DND-41 (cell line): ENCODE data around the gene TJP3.

Experiments used
- CTCF ChIP-seq: IDR thresholded peaks from 2 replicates; pipeline ENCODE4 v1.5.1; 2012; ENCODE audit warnings: borderline replicate concordance, low read length, moderate library complexity, mild to moderate bottlenecking; ENCODE audit not compliant: poor library complexity, severe bottlenecking; ENCODE audit errors: extremely low read depth
- EZH2 ChIP-seq: IDR thresholded peaks from 3 replicates; pipeline ENCODE4 v1.6.1; 2012; ENCODE audit warnings: borderline replicate concordance, low read depth, mild to moderate bottlenecking, moderate library complexity, low read length, inconsistent platforms; ENCODE audit not compliant: severe bottlenecking

GRCh38 chr19:3696660-3696995 lies 11.6 kb upstream of the TJP3 start:
- no peak for TF ChIP-seq CTCF
- TF ChIP-seq EZH2, result no peak
